ENCODE data around the gene SPATA32. TPM values are rescaled to one million over a fixed set of nuclear protein-coding genes. Genes with fewer than 3 reads are reported as not detected.
"Not testable (repeated sequence)": the region's sequence is repeated elsewhere in the genome, so short reads cannot be mapped to it uniquely, and the experiment has no call there.

SPATA32 gene
- total RNA-seq, 1 experiment from 2014 or later, result not detected

DNA sequence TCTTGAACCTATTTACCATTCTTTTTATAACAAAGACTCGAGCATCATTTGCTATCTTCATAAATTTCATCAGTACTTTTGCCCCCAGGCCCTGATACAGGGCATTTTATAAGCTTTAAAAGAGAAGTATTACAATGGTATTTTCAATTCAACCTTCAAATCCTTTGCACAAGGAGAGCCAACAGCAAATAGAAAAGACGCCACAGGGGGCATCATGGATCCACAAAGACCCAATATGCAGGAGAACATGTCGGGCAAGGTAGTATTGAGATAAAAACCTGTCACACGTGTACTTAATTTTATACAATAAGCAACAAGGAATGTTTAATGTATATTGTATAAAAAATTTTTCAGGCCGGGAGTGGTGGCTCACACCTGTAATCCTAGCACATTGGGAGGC, 44.7 kb upstream of the SPATA32 start:
- H3K4me2 ChIP-seq (ENCODE audit: low read depth, low read length, poor library complexity, severe bottlenecking), result no peak overlapping the region
- peaks cover 90% of the 10 kb centered on the region for H3K4me1 ChIP-seq (ENCODE audit: low read length)
- H3K4me3 ChIP-seq (ENCODE audit: low read length), result no peak overlapping the region
- no peaks in the 10 kb centered on the region for H3K9me3 ChIP-seq (ENCODE audit: low read length)
- H3K27me3 ChIP-seq (ENCODE audit: low read length), result no peaks in the 10 kb centered on the region
- peaks cover 94% of the 10 kb centered on the region for H3K79me2 ChIP-seq (ENCODE audit: low read length)
- H3K27ac ChIP-seq (ENCODE audit: low read length), result peak overlapping the region; percentile 44
- peaks cover 32% of the 10 kb centered on the region; the same call in 1 of the 2 replicates for H3K36me3 ChIP-seq (ENCODE audit: insufficient read depth, low read length)
- no peaks in the 10 kb centered on the region for H3K9me2 ChIP-seq (replicated peaks; ENCODE audit: insufficient read depth, low read length)
- H2AFZ ChIP-seq (ENCODE audit: low read length), result no peak overlapping the region
- no peak overlapping the region for H3K9ac ChIP-seq (ENCODE audit: low read length)
- DNase-seq, result no peak
- no peaks in the 10 kb centered on the region for H4K20me1 ChIP-seq (ENCODE audit: insufficient read depth, low read depth, low read length)

DNA sequence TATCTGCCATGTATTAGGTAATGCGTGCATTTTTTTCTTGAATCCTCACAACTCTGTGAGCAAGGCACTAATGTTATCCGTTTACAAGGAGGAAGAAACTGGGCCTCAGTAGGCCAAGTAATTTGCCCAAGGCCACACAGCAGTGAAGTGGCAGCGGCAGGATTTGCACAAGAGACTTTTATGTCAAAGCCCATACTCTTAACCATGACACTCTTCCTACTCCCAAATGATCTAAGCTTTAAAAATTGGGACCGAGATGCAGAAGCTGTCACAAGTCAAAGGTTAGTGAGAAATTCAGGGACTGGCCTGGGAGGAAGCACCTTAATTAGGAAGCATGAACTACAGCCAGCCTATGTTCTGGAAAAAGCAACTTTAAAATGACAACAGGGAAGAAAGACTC, 44.2 kb upstream of the SPATA32 start:
- Histone ChIP-seq H3K4me2 (ENCODE audit: low read depth, low read length, poor library complexity, severe bottlenecking) (no peak overlapping the region), H3K27me3 (ENCODE audit: low read length) (no peaks in the 10 kb centered on the region), H3K9me3 (ENCODE audit: low read length) (no peaks in the 10 kb centered on the region), H2AFZ (ENCODE audit: low read length) (no peak overlapping the region), H3K36me3 (ENCODE audit: insufficient read depth, low read length) (peaks cover 27% of the 10 kb centered on the region; the same call in 1 of the 2 replicates), H3K4me1 (ENCODE audit: low read length) (peaks cover 89% of the 10 kb centered on the region), H4K20me1 (ENCODE audit: insufficient read depth, low read depth, low read length) (no peaks in the 10 kb centered on the region), H3K9ac (ENCODE audit: low read length) (no peak overlapping the region), H3K9me2 (replicated peaks; ENCODE audit: insufficient read depth, low read length) (no peaks in the 10 kb centered on the region), H3K79me2 (ENCODE audit: low read length) (peaks cover 94% of the 10 kb centered on the region), H3K27ac (ENCODE audit: low read length) (peak overlapping the region; percentile 44), H3K4me3 (ENCODE audit: low read length) (no peak overlapping the region)
- DNase-seq, result no peak

DNA sequence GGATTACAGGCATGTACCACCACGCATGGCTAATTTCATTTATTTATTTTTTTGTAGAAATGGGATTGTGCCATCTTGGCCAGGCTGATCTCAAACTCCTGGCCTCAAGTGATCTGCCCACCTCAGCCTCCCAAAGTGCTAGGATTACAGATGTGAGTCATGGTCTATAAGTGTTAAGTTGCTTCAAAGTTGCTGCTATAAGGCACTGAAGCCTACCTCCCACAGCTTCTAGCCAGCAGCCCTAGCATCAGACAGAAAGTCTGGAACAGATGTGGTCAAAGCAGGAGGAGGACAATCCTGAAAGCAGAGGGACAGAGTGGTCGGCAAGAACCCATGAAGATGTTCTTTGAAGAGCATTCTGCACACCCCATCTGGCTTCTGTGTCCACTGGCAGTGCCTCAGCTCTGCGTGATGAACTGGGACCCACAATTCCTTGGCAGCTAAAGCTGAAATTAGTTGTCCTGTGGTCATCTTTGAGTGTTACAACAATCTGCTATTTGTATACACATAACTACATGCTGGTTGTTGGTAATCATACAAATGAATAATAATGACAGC, 43.7 kb upstream of the SPATA32 start:
- H3K27ac ChIP-seq (ENCODE audit: low read length), result 0 out of 2 replicates have a peak overlapping the region, but pooled peaks have one; percentile 11
- H3K9me3 ChIP-seq (ENCODE audit: low read length), result no peaks in the 10 kb centered on the region
- H3K9ac ChIP-seq (ENCODE audit: low read length), result no peak overlapping the region
- no peak for DNase-seq
- H3K4me3 ChIP-seq (ENCODE audit: low read length), result no peak overlapping the region
- H3K9me2 ChIP-seq (replicated peaks; ENCODE audit: insufficient read depth, low read length), result no peaks in the 10 kb centered on the region
- H3K27me3 ChIP-seq (ENCODE audit: low read length), result no peaks in the 10 kb centered on the region
- no peak overlapping the region for H3K4me2 ChIP-seq (ENCODE audit: low read depth, low read length, poor library complexity, severe bottlenecking)
- H3K4me1 ChIP-seq (ENCODE audit: low read length), result peaks cover 89% of the 10 kb centered on the region
- peaks cover 22% of the 10 kb centered on the region; the same call in 1 of the 2 replicates for H3K36me3 ChIP-seq (ENCODE audit: insufficient read depth, low read length)
- H2AFZ ChIP-seq (ENCODE audit: low read length), result no peak overlapping the region
- peaks cover 94% of the 10 kb centered on the region for H3K79me2 ChIP-seq (ENCODE audit: low read length)
- no peaks in the 10 kb centered on the region for H4K20me1 ChIP-seq (ENCODE audit: insufficient read depth, low read depth, low read length)

DNA sequence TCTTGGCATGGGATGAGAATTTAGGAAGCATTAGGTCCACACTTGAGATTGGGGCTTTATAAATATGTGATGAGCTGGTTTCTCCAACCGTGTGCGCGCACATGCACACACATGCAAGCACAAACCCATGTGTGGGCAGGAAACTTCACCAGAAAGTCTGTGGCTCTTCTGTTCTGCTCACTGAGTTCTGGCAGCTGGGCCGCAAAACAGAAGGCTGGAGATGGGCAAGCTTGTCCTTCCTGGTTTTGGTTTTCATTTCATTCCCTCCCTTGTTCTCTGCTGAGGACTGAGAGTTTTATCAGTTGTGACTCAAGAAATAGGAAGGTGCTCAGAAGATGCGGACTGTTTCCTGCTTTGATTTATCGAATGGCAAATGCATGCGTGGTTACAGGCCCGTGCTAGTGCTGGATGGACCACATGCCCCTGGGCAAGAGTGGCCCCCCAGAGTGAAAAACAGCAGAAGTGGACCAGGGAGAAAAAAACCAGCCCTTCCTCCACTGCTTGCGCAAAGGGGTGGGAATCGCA, 40.8 kb upstream of the SPATA32 start:
- Histone ChIP-seq H4K20me1 (ENCODE audit: insufficient read depth, low read depth, low read length) (no peaks in the 10 kb centered on the region), H3K9me3 (ENCODE audit: low read length) (no peaks in the 10 kb centered on the region), H2AFZ (ENCODE audit: low read length) (no peak overlapping the region), H3K4me3 (ENCODE audit: low read length) (no peak overlapping the region), H3K27ac (ENCODE audit: low read length) (peak overlapping the region; percentile 96), H3K36me3 (ENCODE audit: insufficient read depth, low read length) (peaks cover 10% of the 10 kb centered on the region; the same call in 1 of the 2 replicates), H3K27me3 (ENCODE audit: low read length) (no peaks in the 10 kb centered on the region), H3K9ac (ENCODE audit: low read length) (0 out of 2 replicates have a peak overlapping the region, but pooled peaks have one; percentile 1), H3K4me2 (ENCODE audit: low read depth, low read length, poor library complexity, severe bottlenecking) (peak overlapping the region; percentile 47), H3K9me2 (replicated peaks; ENCODE audit: insufficient read depth, low read length) (no peaks in the 10 kb centered on the region), H3K79me2 (ENCODE audit: low read length) (peaks cover 93% of the 10 kb centered on the region), H3K4me1 (ENCODE audit: low read length) (peaks cover 90% of the 10 kb centered on the region)
- DNase-seq, result no peak

DNA sequence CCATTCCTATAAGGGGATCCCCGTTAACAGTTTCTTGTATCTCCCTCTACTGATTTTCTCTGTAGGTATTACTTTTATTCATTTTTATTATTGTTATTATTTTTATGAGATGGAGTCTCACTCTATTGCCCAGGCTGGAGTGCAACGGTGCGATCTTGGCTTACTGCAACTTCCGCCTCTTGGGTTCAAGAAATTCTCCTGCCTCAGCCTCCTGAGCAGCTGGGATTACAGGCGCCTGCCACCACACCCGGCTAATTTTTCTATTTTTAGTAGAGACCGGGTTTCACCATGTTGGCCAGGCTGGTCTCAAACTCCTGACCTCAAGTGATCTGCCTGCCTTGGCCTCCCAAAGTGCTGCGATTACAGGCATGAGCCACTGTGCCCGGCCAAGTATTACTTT, 40.3 kb upstream of the SPATA32 start:
- H3K4me3 ChIP-seq (ENCODE audit: low read length); H3K9me3 ChIP-seq (ENCODE audit: low read length); H3K27me3 ChIP-seq (ENCODE audit: low read length); H3K9me2 ChIP-seq (replicated peaks; ENCODE audit: insufficient read depth, low read length); DNase-seq; H2AFZ ChIP-seq (ENCODE audit: low read length); H4K20me1 ChIP-seq (ENCODE audit: insufficient read depth, low read depth, low read length): not testable (repeated sequence)
- peak overlapping the region; percentile 96 for H3K27ac ChIP-seq (ENCODE audit: low read length)
- peaks cover 93% of the 10 kb centered on the region for H3K79me2 ChIP-seq (ENCODE audit: low read length)
- H3K4me2 ChIP-seq (ENCODE audit: low read depth, low read length, poor library complexity, severe bottlenecking), result peak overlapping the region; percentile 47
- 0 out of 2 replicates have a peak overlapping the region, but pooled peaks have one; percentile 1 for H3K9ac ChIP-seq (ENCODE audit: low read length)
- H3K4me1 ChIP-seq (ENCODE audit: low read length), result peaks cover 90% of the 10 kb centered on the region
- peaks cover 12% of the 10 kb centered on the region; the same call in 1 of the 2 replicates for H3K36me3 ChIP-seq (ENCODE audit: insufficient read depth, low read length)

DNA sequence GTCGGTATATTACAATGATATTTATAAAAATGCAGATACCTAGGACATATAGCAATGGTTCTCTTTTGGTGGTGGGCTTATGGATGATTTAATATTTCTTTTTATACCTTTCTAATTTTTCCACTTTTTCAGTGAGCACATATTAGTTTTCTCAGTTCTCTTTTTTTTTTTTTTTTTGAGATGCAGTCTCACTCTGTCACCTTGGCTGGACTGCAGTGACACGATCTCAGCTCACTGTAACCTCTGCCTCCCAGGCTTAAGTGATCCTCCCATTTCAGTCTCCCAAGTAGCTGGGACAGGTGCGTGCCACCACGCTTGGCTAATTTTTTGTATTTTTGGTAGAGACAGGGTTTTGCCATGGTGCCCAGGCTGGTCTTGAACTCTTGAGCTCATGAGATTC, 39.8 kb upstream of the SPATA32 start:
- Histone ChIP-seq H3K79me2 (ENCODE audit: low read length) (peaks cover 93% of the 10 kb centered on the region), H3K9ac (ENCODE audit: low read length) (0 out of 2 replicates have a peak overlapping the region, but pooled peaks have one; percentile 22), H3K9me2 (replicated peaks; ENCODE audit: insufficient read depth, low read length) (no peaks in the 10 kb centered on the region), H3K27me3 (ENCODE audit: low read length) (no peaks in the 10 kb centered on the region), H3K4me1 (ENCODE audit: low read length) (peaks cover 93% of the 10 kb centered on the region), H3K36me3 (ENCODE audit: insufficient read depth, low read length) (peaks cover 14% of the 10 kb centered on the region; the same call in 1 of the 2 replicates), H3K4me3 (ENCODE audit: low read length) (no peak overlapping the region), H3K4me2 (ENCODE audit: low read depth, low read length, poor library complexity, severe bottlenecking) (peak overlapping the region; percentile 47), H4K20me1 (ENCODE audit: insufficient read depth, low read depth, low read length) (no peaks in the 10 kb centered on the region), H3K27ac (ENCODE audit: low read length) (peak overlapping the region; percentile 96), H2AFZ (ENCODE audit: low read length) (no peak overlapping the region), H3K9me3 (ENCODE audit: low read length) (no peaks in the 10 kb centered on the region)
- peak; percentile 68 for DNase-seq

DNA sequence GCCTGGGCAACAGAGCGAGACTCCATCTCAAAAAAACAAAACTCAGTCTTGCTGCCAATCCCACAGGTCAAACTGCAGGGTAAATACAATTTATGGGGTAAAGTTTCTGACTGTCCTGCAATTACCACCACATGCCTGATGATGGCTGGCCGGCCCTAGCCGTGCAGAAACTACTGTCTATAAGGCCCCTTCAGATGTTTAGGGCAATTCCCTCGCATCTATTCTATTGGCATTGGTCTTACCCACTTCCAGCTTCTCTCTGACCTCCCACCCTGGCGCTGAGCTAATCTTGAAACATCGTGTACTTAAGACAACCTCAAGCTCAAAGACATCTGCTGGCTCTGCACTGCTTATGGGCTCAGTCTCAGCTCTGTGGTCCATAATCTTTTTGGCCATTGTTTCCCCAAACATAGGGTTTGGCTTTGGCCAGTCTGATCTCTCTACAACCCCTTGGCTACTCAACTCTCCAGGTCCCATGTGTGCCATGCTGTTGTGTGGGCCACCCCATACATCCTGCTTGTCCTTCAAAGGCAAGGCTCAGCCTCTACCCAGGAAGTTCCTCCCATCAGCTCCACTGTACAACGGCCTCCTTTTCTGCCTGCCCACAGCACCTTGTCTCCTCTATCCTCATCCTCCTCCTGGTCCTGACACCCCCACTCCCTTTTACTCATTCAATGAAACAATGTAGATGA, 38.3 kb upstream of the SPATA32 start:
- no peak for DNase-seq
- H3K79me2 ChIP-seq (ENCODE audit: low read length), result peaks cover 90% of the 10 kb centered on the region
- H2AFZ ChIP-seq (ENCODE audit: low read length), result no peak overlapping the region
- peak overlapping the region; percentile 96 for H3K27ac ChIP-seq (ENCODE audit: low read length)
- peak overlapping the region; percentile 66 for H3K4me2 ChIP-seq (ENCODE audit: low read depth, low read length, poor library complexity, severe bottlenecking)
- H3K9me3 ChIP-seq (ENCODE audit: low read length), result no peaks in the 10 kb centered on the region
- H3K4me1 ChIP-seq (ENCODE audit: low read length), result peaks cover 95% of the 10 kb centered on the region
- no peaks in the 10 kb centered on the region for H3K27me3 ChIP-seq (ENCODE audit: low read length)
- no peaks in the 10 kb centered on the region for H4K20me1 ChIP-seq (ENCODE audit: insufficient read depth, low read depth, low read length)
- peak overlapping the region; percentile 60 for H3K9ac ChIP-seq (ENCODE audit: low read length)
- no peak overlapping the region for H3K4me3 ChIP-seq (ENCODE audit: low read length)
- no peaks in the 10 kb centered on the region for H3K9me2 ChIP-seq (replicated peaks; ENCODE audit: insufficient read depth, low read length)
- peaks cover 3% of the 10 kb centered on the region; the same call in 1 of the 2 replicates for H3K36me3 ChIP-seq (ENCODE audit: insufficient read depth, low read length)

DNA sequence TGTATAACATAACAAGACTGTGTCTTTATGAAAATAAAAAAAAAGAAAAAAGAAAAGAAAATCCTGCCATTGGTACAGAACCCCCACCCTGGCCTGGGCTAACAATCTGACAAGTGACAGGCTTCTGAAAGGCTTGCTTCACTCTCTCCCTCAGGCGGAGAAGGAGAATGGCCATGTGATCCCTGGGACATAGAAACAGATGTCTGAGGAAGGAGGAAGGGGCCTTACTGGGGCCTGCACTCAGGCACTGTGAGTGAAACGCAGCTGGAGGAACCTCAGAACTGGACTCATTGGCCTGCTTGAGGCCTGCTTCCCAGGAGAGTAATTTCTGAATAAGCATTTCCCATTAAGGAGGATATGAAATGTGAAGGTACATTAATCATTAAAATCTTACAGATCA, 37.5 kb upstream of the SPATA32 start:
- peak overlapping the region; percentile 66 for H3K4me2 ChIP-seq (ENCODE audit: low read depth, low read length, poor library complexity, severe bottlenecking)
- peak overlapping the region; percentile 96 for H3K27ac ChIP-seq (ENCODE audit: low read length)
- peak; percentile 72 for DNase-seq

More for the DNA sequence above, 37.5 kb upstream of the SPATA32 start:
- H3K36me3 ChIP-seq (ENCODE audit: insufficient read depth, low read length), result peaks cover 8% of the 10 kb centered on the region
- no peaks in the 10 kb centered on the region for H3K9me2 ChIP-seq (replicated peaks; ENCODE audit: insufficient read depth, low read length)
- H3K9ac ChIP-seq (ENCODE audit: low read length), result peak overlapping the region; percentile 60
- H3K9me3 ChIP-seq (ENCODE audit: low read length), result no peaks in the 10 kb centered on the region
- H3K4me3 ChIP-seq (ENCODE audit: low read length), result peak overlapping the region; percentile 45; the same call in 1 of the 2 replicates
- H3K4me1 ChIP-seq (ENCODE audit: low read length), result peaks cover 99% of the 10 kb centered on the region
- H2AFZ ChIP-seq (ENCODE audit: low read length), result no peak overlapping the region
- no peaks in the 10 kb centered on the region for H4K20me1 ChIP-seq (ENCODE audit: insufficient read depth, low read depth, low read length)
- H3K27me3 ChIP-seq (ENCODE audit: low read length), result no peaks in the 10 kb centered on the region
- H3K79me2 ChIP-seq (ENCODE audit: low read length), result peaks cover 92% of the 10 kb centered on the region
